ENCODE measurements around the gene TNFRSF17. TPM values are rescaled to one million over a fixed set of nuclear protein-coding genes. Genes with fewer than 3 reads are reported as not detected.
A peak's percentile ranks its signal among the peaks of the same experiment; 100 is the strongest.

The TNFRSF17 gene
- total RNA-seq, 4 donors from 2014 or later: not detected

GRCh38 chr16:11990702-11991390 lies 25.8 kb downstream of the TNFRSF17 start:
- no peaks in the 10 kb centered on the region for H3K9me3 ChIP-seq
- no peak overlapping the region for H3K27ac ChIP-seq
- TF ChIP-seq POLR2A (IDR thresholded peaks at IDR 0.05) (no peak), CTCF (IDR thresholded peaks at IDR 0.05) (no peak)
- H3K4me3 ChIP-seq: no peak overlapping the region
- H3K27me3 ChIP-seq: no peaks in the 10 kb centered on the region
- peaks cover 0 to 54% (median 0%) of the 10 kb centered on the region in 3 donors for H3K4me1 ChIP-seq
- H3K36me3 ChIP-seq: no peaks in the 10 kb centered on the region
- no peak for DNase-seq
- intact Hi-C loops (cut with DNase I): no loop called here
- WGBS, 2 donors: 89 to 94% methylated on average over 7 to 11 of the region's 11 CpGs

GRCh38 chr16:11992008-11992584 lies 27.1 kb downstream of the TNFRSF17 start:
- H3K36me3 ChIP-seq: no peaks in the 10 kb centered on the region
- H3K9me3 ChIP-seq: no peaks in the 10 kb centered on the region
- no peak overlapping the region for H3K4me3 ChIP-seq
- DNase-seq: no peak
- no peak for TF ChIP-seq CTCF (IDR thresholded peaks at IDR 0.05)
- TF ChIP-seq POLR2A (IDR thresholded peaks at IDR 0.05): no peak
- H3K4me1 ChIP-seq: peaks cover 0 to 61% (median 0%) of the 10 kb centered on the region in 3 donors
- no peaks in the 10 kb centered on the region for H3K27me3 ChIP-seq
- no peak overlapping the region for H3K27ac ChIP-seq
- intact Hi-C loops (cut with DNase I): no loop called here
- WGBS, 2 donors: 85 to 100% methylated on average over 1 to 2 of the region's 3 CpGs

GRCh38 chr16:11992586-11993524 lies 27.8 kb downstream of the TNFRSF17 start:
- Histone ChIP-seq H3K9me3 (no peaks in the 10 kb centered on the region), H3K4me1 (peaks cover 0 to 53% (median 0%) of the 10 kb centered on the region in 3 donors), H3K36me3 (no peaks in the 10 kb centered on the region), H3K4me3 (no peak overlapping the region), H3K27ac (no peak overlapping the region), H3K27me3 (no peaks in the 10 kb centered on the region)
- no peak for TF ChIP-seq POLR2A (IDR thresholded peaks at IDR 0.05)
- no peak for TF ChIP-seq CTCF (IDR thresholded peaks at IDR 0.05)
- DNase-seq: no peak
- intact Hi-C loops (cut with DNase I): no loop called here
- WGBS, 2 donors: 88 to 91% methylated on average over 14 to 16 of the region's 16 CpGs

- Histone ChIP-seq H3K4me3 (no peak overlapping the region), H3K36me3 (peaks cover 0 to 5% (median 0%) of the 10 kb centered on the region in 3 donors), H3K4me1 (peaks cover 0 to 44% (median 0%) of the 10 kb centered on the region in 3 donors), H3K27ac (peak overlapping the region in 3 of 4 donors; percentile 47 to 53 (median 48)), H3K9me3 (no peaks in the 10 kb centered on the region), H3K27me3 (no peaks in the 10 kb centered on the region)
- no peak for DNase-seq
- intact Hi-C loops (cut with DNase I): no loop called here
- WGBS, 2 donors: 79 to 91% methylated on average over 4 to 8 of the region's 8 CpGs
- TF ChIP-seq CTCF (IDR thresholded peaks at IDR 0.05) (no peak), POLR2A (IDR thresholded peaks at IDR 0.05) (no peak)
Observed at GRCh38 chr16:11994143-11995119, 29.4 kb downstream of the TNFRSF17 start.

Data from esophagus squamous epithelium (tissue), 5 donors.